PC-3 (cell line): ENCODE results near the gene HS2ST1.
"Not testable (repeated sequence)": the region's sequence is repeated elsewhere in the genome, so short reads cannot be mapped to it uniquely, and the experiment has no call there.

Source experiments
- CTCF ChIP-seq: fragments of 300-600 bp; sonication (generic); conservative IDR thresholded peaks from 2 replicates; pipeline ENCODE4 v1.5.1; 2017; ENCODE audit warnings: antibody characterized with exemption, low read depth, mild to moderate bottlenecking, low read length
- EZH2 ChIP-seq: fragments of 300-600 bp; sonication (generic); IDR thresholded peaks from one replicate; pipeline ENCODE4 v1.6.1; 2017; ENCODE audit warnings: antibody characterized with exemption, mild to moderate bottlenecking, low read length; ENCODE audit not compliant: unreplicated experiment

DNA sequence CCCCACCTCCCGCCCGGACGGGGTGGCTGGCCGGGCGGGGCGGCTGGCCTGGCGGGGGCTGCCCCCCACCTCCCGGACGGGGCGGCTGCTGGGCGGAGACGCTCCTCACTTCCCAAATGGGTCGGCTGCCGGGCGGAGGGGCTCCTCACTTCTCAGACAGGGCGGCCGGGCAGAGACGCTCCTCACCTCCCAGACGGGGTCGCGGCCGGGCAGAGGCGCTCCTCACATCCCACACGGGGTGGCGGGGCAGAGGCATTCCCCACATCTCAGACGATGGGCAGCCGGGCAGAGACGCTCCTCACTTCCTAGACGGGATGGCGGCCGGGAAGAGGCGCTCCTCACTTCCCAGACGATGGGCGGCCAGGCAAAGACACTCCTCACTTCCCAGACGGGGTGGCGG, 49.4 kb downstream of the HS2ST1 start:
- TF ChIP-seq EZH2, CTCF: not testable (repeated sequence)
